Fibroblast of skin of abdomen (primary cell): ENCODE results near the gene CPSF4L.
A peak's percentile ranks its signal among the peaks of the same experiment; 100 is the strongest.

Experiments
- DNase-seq: peaks from one replicate; pipeline ENCODE4 v3.0.0-alpha.2; 2013

Gene CPSF4L

GRCh38 chr17:73231395-73231794 is 30.3 kb downstream of the CPSF4L start:
- peak; percentile 20 for DNase-seq

- DNase-seq, result no peak
Observed at GRCh38 chr17:73230088-73230487, 31.6 kb downstream of the CPSF4L start.

GRCh38 chr17:73228748-73229236 is 32.9 kb downstream of the CPSF4L start:
- DNase-seq, result peak; percentile 77

GRCh38 chr17:73227944-73228343 is 33.7 kb downstream of the CPSF4L start:
- DNase-seq, result no peak

GRCh38 chr17:73227379-73227778 is 34.3 kb downstream of the CPSF4L start:
- no peak for DNase-seq

GRCh38 chr17:73226556-73227172 is 35.0 kb downstream of the CPSF4L start:
- peak; percentile 33 for DNase-seq

- DNase-seq, result no peak
Observed at GRCh38 chr17:73224663-73225305, 36.9 kb downstream of the CPSF4L start.

- no peak for DNase-seq
Observed at GRCh38 chr17:73224237-73224636, 37.4 kb downstream of the CPSF4L start.

- DNase-seq, result no peak
Observed at GRCh38 chr17:73223626-73224230, 38.0 kb downstream of the CPSF4L start.

GRCh38 chr17:73215447-73215846 is 46.2 kb downstream of the CPSF4L start:
- DNase-seq, result no peak

GRCh38 chr17:73214851-73215250 is 46.8 kb downstream of the CPSF4L start:
- DNase-seq, result no peak

GRCh38 chr17:73214008-73214407 is 47.7 kb downstream of the CPSF4L start:
- no peak for DNase-seq

- DNase-seq, result no peak
Observed at GRCh38 chr17:73211745-73212144, 49.9 kb downstream of the CPSF4L start.

GRCh38 chr17:73210002-73210678 is 51.5 kb downstream of the CPSF4L start:
- no peak for DNase-seq

- no peak for DNase-seq
Observed at GRCh38 chr17:73209436-73209835, 52.2 kb downstream of the CPSF4L start.

GRCh38 chr17:73208139-73208827 is 53.4 kb downstream of the CPSF4L start:
- no peak for DNase-seq

GRCh38 chr17:73205459-73205961 is 56.2 kb downstream of the CPSF4L start:
- DNase-seq, result no peak

GRCh38 chr17:73203788-73204479 is 57.7 kb downstream of the CPSF4L start:
- DNase-seq, result no peak

GRCh38 chr17:73203135-73203787 is 58.4 kb downstream of the CPSF4L start:
- no peak for DNase-seq

- no peak for DNase-seq
Observed at GRCh38 chr17:73201215-73202069, 60.2 kb downstream of the CPSF4L start.
